Psoas muscle (tissue), 8 donors: ENCODE data around the gene RRAGB. TPM values are rescaled to one million over a fixed set of nuclear protein-coding genes. Genes with fewer than 3 reads are reported as not detected.
"Not testable (repeated sequence)": the region's sequence is repeated elsewhere in the genome, so short reads cannot be mapped to it uniquely, and the experiment has no call there.

ENCODE experiments used
- ATAC-seq, 4 donors: fragments of 200-7000 bp; cut with Tn5 transposase; one replicate each; pipeline ENCODE4 v1.9.1; 2020; ENCODE audit warnings: moderate library complexity in 3 of 4, mild to moderate bottlenecking in 2 of 4
- DNase-seq, 2 donors: peaks; one replicate each; pipeline ENCODE4 v3.0.0-alpha.2; 2020
- H3K27ac ChIP-seq: fragments of 200-600 bp; one replicate; pipeline ENCODE4 v1.8.0; 2022
- H3K27me3 ChIP-seq, 3 donors: fragments of 200-600 bp in 1 of 3; one replicate each; pipeline versions ENCODE4 v1.6.1 to v1.8.0; 2013 to 2022; ENCODE audit warnings: low read length in 2 of 3, mild to moderate bottlenecking in 2 of 3, moderate library complexity in 1 of 3; ENCODE audit not compliant: insufficient read depth in 3 of 3
- H3K36me3 ChIP-seq, 2 donors: fragments of 200-600 bp in 1 of 2; one replicate each; pipeline versions ENCODE4 v1.6.1 to v1.8.0; 2013 to 2022; ENCODE audit warnings: low read depth in 1 of 2, mild to moderate bottlenecking in 1 of 2, moderate library complexity in 1 of 2; ENCODE audit not compliant: insufficient read depth in 1 of 2
- H3K4me1 ChIP-seq: fragments of 200-600 bp; one replicate; pipeline ENCODE4 v1.8.0; 2022
- H3K4me3 ChIP-seq: fragments of 200-600 bp; one replicate; pipeline ENCODE4 v1.8.0; 2022; ENCODE audit warnings: mild to moderate bottlenecking
- H3K9me3 ChIP-seq: fragments of 200-600 bp; one replicate; pipeline ENCODE4 v1.8.0; 2022
- CTCF ChIP-seq: fragments of 200-600 bp; IDR thresholded peaks from one replicate; pipeline ENCODE4 v1.8.0; 2022; ENCODE audit warnings: antibody characterized with exemption
- whole genome bisulfite sequencing, 3 donors: extraction: QIAGEN DNeasy Blood & Tissue Kit; methylation state at CpG; one replicate each; pipeline versions ENCODE4 v1.1.6 to v1.1.7; 2013; 5-methylcytosine and 5-hydroxymethylcytosine counted together
- intact Hi-C, 2 donors: fragments of 100-400 bp; cut with DNase I; formaldehyde crosslinking; loops; one replicate each; pipeline versions ENCODE4 v1.11.0 to v1.14.2; 2022
- polyA plus RNA-seq, 3 donors: library from polyadenylated mRNA; stranded (reverse); fragments of 200-250 nt; gene quantifications; one replicate each; pipeline ENCODE4 v1.2.3, GENCODE V29; 2013
- total RNA-seq, 4 donors: library from RNA; stranded (reverse); fragmentation: NEBNext Ultra II Directional in 2 of 4; extraction: Animal tissue kit (Norgen Biotek cat#: 25700) in 2 of 4; gene quantifications; one replicate each; pipeline versions ENCODE4 v1.2.1 to v1.2.4, GENCODE V29; 2021 to 2023
- donor health status: healthy with polysubstance abuse.
- donor health status: DM: no; HTN: no; CAD: no; lungs with moderate emphysema.
- donor health status: Bipolar disorder and iron deficiency.
- donor health status: healthy.
- donor health status: DM: yes; HTN: yes; CAD: no.
- donor health status: DM: no; HTN: no; CAD: no.
- donor health status: DM: no; HTN: no; CAD: no.
- donor health status: DM: yes; HTN: yes; CAD: no.

Gene RRAGB
- total and polyA plus RNA-seq, 7 donors, result 5.2 to 11.8 (median 7.8) TPM

DNA sequence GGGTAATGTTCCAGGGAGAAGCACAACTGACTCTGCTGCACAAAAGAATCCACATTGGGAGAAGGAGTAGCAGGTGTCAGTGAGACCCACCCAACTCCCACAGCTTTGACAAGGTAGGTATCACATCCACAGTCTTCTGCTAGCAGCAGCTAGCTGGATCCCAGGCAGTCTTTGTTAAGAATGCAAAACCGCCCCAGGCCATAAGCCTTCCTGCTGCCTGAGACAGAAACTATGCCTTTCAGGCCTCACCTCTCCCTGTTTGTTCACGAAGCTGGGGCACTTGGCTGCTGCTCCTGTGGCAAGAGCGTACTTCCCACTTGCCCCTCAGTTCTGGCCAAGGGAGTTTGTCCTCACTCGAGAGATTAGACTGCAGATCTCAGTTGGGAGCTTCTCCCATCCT, 21.4 kb downstream of the RRAGB start:
- ATAC-seq (no peak), DNase-seq (no peak)
- peaks cover 0 to 3% (median 0%) of the 10 kb centered on the region in 3 donors for H3K27me3 ChIP-seq
- WGBS, 3 donors, result 72 to 98% (median 96%) methylated on average over 3 to 4 of the region's 4 CpGs
- no peaks in the 10 kb centered on the region for H3K9me3 ChIP-seq
- H3K36me3 ChIP-seq, result peaks cover 3 to 25% of the 10 kb centered on the region in 2 donors
- no peak overlapping the region for H3K27ac ChIP-seq
- TF ChIP-seq CTCF, result no peak
- no peak overlapping the region for H3K4me3 ChIP-seq
- intact Hi-C loops, result no loop called here
- H3K4me1 ChIP-seq, result no peaks in the 10 kb centered on the region

- intact Hi-C loops, result no loop called here
- DNase-seq (no peak), ATAC-seq (peak in 3 of 4 donors; percentile 37 to 66 (median 46))
- no peak overlapping the region for H3K27ac ChIP-seq
- no peaks in the 10 kb centered on the region for H3K9me3 ChIP-seq
- 40 to 92% (median 88%) methylated on average over 2 of the region's 2 CpGs for WGBS, 3 donors
- peaks cover 3 to 29% of the 10 kb centered on the region in 2 donors for H3K36me3 ChIP-seq
- no peak overlapping the region for H3K4me3 ChIP-seq
- H3K4me1 ChIP-seq, result no peaks in the 10 kb centered on the region
- TF ChIP-seq CTCF, result no peak
- H3K27me3 ChIP-seq, result peaks cover 0 to 3% (median 0%) of the 10 kb centered on the region in 3 donors
Measured at GRCh38 chrX:55742649-55743048, 25.1 kb downstream of the RRAGB start.

- H3K4me1 ChIP-seq, H3K27me3 ChIP-seq, H3K4me3 ChIP-seq, intact Hi-C loops, ATAC-seq, H3K27ac ChIP-seq, H3K9me3 ChIP-seq, DNase-seq: not testable (repeated sequence)
- peaks cover 0 to 28% of the 10 kb centered on the region in 2 donors for H3K36me3 ChIP-seq
- WGBS, 3 donors, result 89 to 97% (median 92%) methylated on average over 9 to 23 of the region's 24 CpGs
Measured at GRCh38 chrX:55748463-55748862, 30.9 kb downstream of the RRAGB start.

DNA sequence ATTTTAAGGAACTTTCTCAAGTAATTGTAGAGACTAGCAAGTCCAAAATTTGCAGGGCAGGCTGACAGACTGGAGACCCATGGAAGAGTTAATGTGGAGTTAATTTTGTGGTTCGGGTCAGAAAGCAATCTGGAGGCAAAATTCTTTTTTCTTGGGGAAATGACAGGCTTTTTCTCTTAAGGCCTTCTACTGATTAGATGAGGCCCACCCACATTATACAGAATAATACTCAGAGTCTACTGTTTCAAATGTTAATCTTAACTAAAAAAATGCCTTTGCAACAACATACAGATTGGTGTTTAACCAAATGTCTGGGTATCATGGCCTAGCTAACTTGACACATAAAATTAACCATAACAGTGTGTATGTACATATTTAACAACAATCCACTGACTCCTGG, 32.7 kb downstream of the RRAGB start:
- Histone ChIP-seq H3K27me3 (no peaks in the 10 kb centered on the region), H3K9me3 (no peaks in the 10 kb centered on the region), H3K4me1 (no peaks in the 10 kb centered on the region), H3K27ac (no peak overlapping the region), H3K36me3 (peaks cover 0 to 37% of the 10 kb centered on the region in 2 donors), H3K4me3 (no peak overlapping the region)
- intact Hi-C loops, result no loop called here
- TF ChIP-seq CTCF, result no peak
- DNase-seq (no peak), ATAC-seq (no peak)
- WGBS, 3 donors, result 54 to 89% (median 83%) methylated on average over 1 of the region's 1 CpG

GRCh38 chrX:55754861-55755294, 37.3 kb downstream of the RRAGB start:
- ATAC-seq, result no peak
- no peaks in the 10 kb centered on the region for H3K27me3 ChIP-seq
- H3K36me3 ChIP-seq, result peaks cover 0 to 58% of the 10 kb centered on the region in 2 donors
- 83 to 97% (median 96%) methylated on average over 3 of the region's 3 CpGs for WGBS, 3 donors
- H3K4me1 ChIP-seq, result no peaks in the 10 kb centered on the region
- H3K27ac ChIP-seq, result no peak overlapping the region
- H3K9me3 ChIP-seq, result no peaks in the 10 kb centered on the region
- no peak for TF ChIP-seq CTCF
- no peak for DNase-seq
- H3K4me3 ChIP-seq, result no peak overlapping the region
- intact Hi-C loops, result no loop called here
